Measurements from ENCODE around the gene HAND2. TPM values are rescaled to one million over a fixed set of nuclear protein-coding genes. Genes with fewer than 3 reads are reported as not detected.

The HAND2 gene
- total and polyA plus RNA-seq, 2 experiments from 2014 or later: 0.15 TPM; not detected in 1

DNA sequence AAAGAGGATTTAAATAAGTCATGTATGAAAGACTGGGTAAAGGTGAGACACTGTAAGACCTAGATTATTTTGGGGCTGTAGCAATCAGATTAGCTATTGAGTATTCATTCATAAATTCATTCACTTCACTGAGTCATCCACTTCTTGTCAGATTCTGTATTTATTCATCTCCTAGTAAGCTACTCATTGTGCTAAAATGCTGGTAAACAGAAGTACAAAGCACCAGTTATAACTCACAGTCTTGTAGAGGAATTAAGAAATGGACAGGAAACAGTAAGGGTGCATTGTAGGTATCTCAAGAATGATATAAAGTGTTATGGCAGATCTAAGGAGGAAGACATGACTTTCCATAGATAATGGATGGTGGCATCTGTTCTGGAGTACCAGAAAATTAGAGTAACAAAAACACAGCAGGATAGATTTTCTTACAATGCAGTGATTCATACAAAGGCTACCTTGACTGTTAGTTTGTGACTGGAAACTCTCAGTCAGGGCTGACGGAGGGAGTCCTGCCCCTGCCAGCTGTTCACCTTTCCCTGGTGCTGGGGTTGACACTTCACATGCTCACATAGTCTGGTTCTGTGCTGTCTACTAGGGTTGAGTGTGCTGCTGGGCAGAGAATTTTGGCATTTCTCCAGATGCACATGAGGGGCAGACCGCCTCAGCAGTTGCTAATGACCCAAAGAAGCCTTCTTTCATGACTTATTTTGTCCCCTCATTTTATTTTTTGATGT lies 26.5 kb upstream of the HAND2 start:
- TF ChIP-seq NANOG (IDR thresholded peaks at IDR 0.05; ENCODE audit: borderline replicate concordance) (no peak), ZNF462 (CRISPR knock-in tag; IDR thresholded peaks at IDR 0.05) (no peak), EZH2phosphoT487 (IDR thresholded peaks at IDR 0.05; ENCODE audit: unreplicated experiment) (no peak), EZH2 (IDR thresholded peaks at IDR 0.05; ENCODE audit: low read depth, unreplicated experiment) (no peak), JUNB (IDR thresholded peaks at IDR 0.05; ENCODE audit: unreplicated experiment) (no peak), CREB1 (CRISPR knock-in tag; IDR thresholded peaks at IDR 0.05; ENCODE audit: low read depth) (no peak), STAT1 (IDR thresholded peaks at IDR 0.05; ENCODE audit: unreplicated experiment) (no peak), ZNF114 (CRISPR knock-in tag; IDR thresholded peaks at IDR 0.05) (no peak), ZNF331 (CRISPR knock-in tag; IDR thresholded peaks at IDR 0.05; ENCODE audit: low read depth) (no peak), CTCF (conservative IDR thresholded peaks at IDR 0.05; ENCODE audit: low read depth in 2 of 2) (no peak), POLR2AphosphoS5 (IDR thresholded peaks at IDR 0.05; ENCODE audit: low read depth) (no peak)
- TF ChIP-seq, protein P1, sequence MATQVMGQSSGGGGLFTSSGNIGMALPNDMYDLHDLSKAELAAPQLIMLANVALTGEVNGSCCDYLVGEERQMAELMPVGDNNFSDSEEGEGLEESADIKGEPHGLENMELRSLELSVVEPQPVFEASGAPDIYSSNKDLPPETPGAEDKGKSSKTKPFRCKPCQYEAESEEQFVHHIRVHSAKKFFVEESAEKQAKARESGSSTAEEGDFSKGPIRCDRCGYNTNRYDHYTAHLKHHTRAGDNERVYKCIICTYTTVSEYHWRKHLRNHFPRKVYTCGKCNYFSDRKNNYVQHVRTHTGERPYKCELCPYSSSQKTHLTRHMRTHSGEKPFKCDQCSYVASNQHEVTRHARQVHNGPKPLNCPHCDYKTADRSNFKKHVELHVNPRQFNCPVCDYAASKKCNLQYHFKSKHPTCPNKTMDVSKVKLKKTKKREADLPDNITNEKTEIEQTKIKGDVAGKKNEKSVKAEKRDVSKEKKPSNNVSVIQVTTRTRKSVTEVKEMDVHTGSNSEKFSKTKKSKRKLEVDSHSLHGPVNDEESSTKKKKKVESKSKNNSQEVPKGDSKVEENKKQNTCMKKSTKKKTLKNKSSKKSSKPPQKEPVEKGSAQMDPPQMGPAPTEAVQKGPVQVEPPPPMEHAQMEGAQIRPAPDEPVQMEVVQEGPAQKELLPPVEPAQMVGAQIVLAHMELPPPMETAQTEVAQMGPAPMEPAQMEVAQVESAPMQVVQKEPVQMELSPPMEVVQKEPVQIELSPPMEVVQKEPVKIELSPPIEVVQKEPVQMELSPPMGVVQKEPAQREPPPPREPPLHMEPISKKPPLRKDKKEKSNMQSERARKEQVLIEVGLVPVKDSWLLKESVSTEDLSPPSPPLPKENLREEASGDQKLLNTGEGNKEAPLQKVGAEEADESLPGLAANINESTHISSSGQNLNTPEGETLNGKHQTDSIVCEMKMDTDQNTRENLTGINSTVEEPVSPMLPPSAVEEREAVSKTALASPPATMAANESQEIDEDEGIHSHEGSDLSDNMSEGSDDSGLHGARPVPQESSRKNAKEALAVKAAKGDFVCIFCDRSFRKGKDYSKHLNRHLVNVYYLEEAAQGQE (IDR thresholded peaks at IDR 0.05; ENCODE audit: unreplicated experiment): no peak
- TF ChIP-seq, protein P2, sequence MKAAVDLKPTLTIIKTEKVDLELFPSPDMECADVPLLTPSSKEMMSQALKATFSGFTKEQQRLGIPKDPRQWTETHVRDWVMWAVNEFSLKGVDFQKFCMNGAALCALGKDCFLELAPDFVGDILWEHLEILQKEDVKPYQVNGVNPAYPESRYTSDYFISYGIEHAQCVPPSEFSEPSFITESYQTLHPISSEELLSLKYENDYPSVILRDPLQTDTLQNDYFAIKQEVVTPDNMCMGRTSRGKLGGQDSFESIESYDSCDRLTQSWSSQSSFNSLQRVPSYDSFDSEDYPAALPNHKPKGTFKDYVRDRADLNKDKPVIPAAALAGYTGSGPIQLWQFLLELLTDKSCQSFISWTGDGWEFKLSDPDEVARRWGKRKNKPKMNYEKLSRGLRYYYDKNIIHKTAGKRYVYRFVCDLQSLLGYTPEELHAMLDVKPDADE (IDR thresholded peaks at IDR 0.05): no peak
- H3K27me3 Mint-ChIP-seq (ENCODE audit: insufficient read depth, low read depth, poor library complexity): peaks cover 2% of the 10 kb centered on the region
- H3K36me3 ChIP-seq (ENCODE audit: insufficient read depth): no peaks in the 10 kb centered on the region
- no peaks in the 10 kb centered on the region for H4K20me1 ChIP-seq (replicated peaks; ENCODE audit: insufficient read depth)
- H3K27ac Mint-ChIP-seq: no peak overlapping the region
- H3K27me3 ChIP-seq (ENCODE audit: insufficient read depth): no peaks in the 10 kb centered on the region
- H3K27ac ChIP-seq (ENCODE audit: low read depth): no peak overlapping the region
- H3K4me3 ChIP-seq: no peak overlapping the region
- H3K4me2 ChIP-seq: no peak overlapping the region
- no peaks in the 10 kb centered on the region for H3K79me2 ChIP-seq (replicated peaks; ENCODE audit: insufficient read depth)
- no peaks in the 10 kb centered on the region for H3F3A ChIP-seq (replicated peaks; ENCODE audit: low read depth)
- no peaks in the 10 kb centered on the region for H3K4me1 ChIP-seq (ENCODE audit: insufficient read depth)
- no peaks in the 10 kb centered on the region; the same call in 1 of the 2 replicates for H3K9me2 ChIP-seq (ENCODE audit: insufficient read depth)
- H3K4me3 Mint-ChIP-seq: no peak overlapping the region
- H2AFZ ChIP-seq: no peak overlapping the region
- peak; percentile 81 for ATAC-seq
- peaks cover 7% of the 10 kb centered on the region; the same call in 2 of the 3 replicates for H3K4me1 Mint-ChIP-seq
- no peaks in the 10 kb centered on the region for H3K9me3 Mint-ChIP-seq
- DNase-seq (ENCODE audit: low spot score): peak; percentile 36
- no peaks in the 10 kb centered on the region for H3K36me3 Mint-ChIP-seq (ENCODE audit: low read depth)

Measured in GM23338 (cell line).